ENCODE results near the gene GPR162.

GPR162 gene

GRCh38 chr12:6837370-6838060 is 15.9 kb downstream of the GPR162 start:
- no peak for DNase-seq

- DNase-seq, result no peak
Measured at GRCh38 chr12:6838854-6839253, 17.2 kb downstream of the GPR162 start.

- DNase-seq, result no peak
Measured at GRCh38 chr12:6839482-6840201, 18.0 kb downstream of the GPR162 start.

- no peak for DNase-seq
Measured at GRCh38 chr12:6840330-6840729, 18.7 kb downstream of the GPR162 start.

DNA sequence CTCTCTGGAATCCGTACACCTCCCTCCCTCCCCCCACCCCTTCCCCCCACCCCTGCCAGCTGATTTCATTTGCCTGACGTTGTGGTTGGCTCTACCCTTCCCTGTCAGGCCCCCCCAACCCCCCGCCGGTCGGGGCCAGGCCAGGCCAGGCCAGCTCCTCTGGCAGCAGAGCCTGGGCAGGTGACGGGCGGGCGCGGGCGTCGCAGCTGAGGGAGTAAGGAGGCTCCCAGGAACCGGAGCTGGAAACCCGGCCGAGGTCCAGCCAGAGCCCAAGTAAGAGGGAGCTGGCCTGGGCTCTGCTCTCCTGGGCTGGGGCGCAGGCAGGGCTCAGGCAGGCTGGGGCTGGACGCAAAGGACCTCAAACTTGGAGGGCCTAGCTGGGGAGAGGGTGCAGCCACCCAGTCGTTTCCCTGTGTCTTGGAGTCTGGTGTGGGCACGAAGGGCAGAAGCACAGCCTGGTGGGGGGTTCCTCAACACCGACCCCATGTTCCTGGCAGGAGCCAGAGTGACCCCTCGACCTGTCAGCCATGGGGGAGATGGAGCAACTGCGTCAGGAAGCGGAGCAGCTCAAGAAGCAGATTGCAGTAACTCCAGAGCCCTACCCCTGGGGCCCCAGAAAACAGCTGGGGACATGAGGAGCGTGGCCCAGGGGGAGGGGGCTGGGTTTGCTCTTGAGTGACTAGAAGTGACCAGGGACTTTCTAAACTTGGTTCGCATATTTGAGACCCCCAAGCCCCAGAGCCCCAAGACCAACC is 19.3 kb downstream of the GPR162 start, which contains the start of gene GNB3:
Gene GNB3, plus strand, starts transcription at position 165 of the 755 bp plus-strand sequence. Its CDS starts 363 bp downstream, at position 528.
- DNase-seq, result no peak

GRCh38 chr12:6842075-6842474 is 20.5 kb downstream of the GPR162 start:
- no peak for DNase-seq

DNA sequence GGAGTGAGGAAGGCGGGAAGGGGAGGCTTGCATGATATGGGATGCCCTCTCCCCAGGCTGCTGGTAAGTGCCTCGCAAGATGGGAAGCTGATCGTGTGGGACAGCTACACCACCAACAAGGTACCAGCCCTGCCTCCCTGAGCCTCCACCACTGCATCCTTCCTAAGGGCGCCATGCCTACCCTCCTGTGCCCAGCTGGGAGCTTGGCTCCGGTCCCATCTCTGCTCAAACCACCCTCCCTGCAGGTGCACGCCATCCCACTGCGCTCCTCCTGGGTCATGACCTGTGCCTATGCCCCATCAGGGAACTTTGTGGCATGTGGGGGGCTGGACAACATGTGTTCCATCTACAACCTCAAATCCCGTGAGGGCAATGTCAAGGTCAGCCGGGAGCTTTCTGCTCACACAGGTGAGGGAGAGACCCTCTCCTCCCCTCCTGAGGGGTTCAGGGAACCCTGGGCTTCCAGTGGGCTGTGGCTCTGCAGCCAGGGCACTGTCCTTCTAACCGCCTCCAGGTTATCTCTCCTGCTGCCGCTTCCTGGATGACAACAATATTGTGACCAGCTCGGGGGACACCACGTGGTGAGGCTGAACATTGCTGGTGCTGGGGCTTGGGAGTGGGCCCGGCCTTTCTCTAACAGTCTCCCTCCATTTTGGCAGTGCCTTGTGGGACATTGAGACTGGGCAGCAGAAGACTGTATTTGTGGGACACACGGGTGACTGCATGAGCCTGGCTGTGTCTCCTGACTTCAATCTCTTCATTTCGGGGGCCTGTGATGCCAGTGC is 21.7 kb downstream of the GPR162 start:
- DNase-seq, result no peak

DNA sequence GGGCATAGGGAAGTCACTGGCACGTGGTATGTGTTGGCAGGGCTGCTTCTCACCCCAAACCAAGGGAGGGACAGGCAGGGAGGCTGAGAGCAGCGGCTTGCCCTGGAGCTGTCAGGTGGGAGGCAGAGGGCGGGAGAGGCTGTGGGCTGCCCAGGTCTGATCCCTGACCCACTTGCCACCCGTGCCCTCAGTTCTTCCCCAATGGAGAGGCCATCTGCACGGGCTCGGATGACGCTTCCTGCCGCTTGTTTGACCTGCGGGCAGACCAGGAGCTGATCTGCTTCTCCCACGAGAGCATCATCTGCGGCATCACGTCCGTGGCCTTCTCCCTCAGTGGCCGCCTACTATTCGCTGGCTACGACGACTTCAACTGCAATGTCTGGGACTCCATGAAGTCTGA is 23.8 kb downstream of the GPR162 start:
- DNase-seq, result no peak

DNA sequence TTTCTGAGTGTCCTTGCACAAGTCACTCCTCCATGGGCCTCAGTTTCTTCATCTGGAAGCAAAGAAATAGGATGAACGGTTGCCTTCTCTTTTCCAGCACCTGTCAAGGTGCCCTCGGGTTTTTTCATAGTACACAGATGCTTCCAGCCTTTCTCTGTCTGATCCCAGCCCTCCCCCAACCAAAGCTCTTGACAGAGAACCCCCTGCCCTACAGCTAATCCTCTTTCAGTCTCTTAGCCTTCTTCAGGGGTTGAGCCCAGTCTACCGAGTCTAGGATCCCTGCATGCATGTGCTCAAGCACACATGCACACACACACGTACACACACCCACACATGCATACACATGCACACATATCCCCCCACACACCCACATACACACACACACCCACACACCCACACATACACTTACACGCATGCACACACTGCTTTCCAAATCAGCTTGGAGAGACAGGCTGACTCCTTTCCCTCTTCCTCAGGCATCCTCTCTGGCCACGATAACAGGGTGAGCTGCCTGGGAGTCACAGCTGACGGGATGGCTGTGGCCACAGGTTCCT is 24.8 kb downstream of the GPR162 start:
- DNase-seq, result no peak

DNA sequence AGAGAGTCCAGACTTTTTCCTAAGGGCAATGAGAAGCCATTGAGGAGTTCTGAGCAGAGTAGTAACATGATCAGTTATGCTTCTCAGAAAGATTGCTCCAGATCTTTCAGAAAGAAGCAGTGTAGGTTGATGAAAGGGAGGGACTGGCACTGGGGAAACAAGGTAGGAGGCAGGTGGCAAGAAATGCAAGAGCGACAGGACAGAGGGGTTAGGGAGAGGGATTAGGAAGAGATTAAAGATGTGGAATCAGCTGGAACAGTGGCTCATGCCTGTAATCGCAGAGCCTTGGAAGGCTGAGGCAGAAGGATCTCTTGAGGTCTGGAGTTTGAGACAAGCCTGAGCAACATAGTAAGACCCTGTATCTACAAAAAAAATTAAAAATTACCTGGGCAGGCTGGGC is 26.1 kb downstream of the GPR162 start:
- no peak for DNase-seq

GRCh38 chr12:6849427-6849826 is 27.8 kb downstream of the GPR162 start:
- DNase-seq, result no peak

DNA sequence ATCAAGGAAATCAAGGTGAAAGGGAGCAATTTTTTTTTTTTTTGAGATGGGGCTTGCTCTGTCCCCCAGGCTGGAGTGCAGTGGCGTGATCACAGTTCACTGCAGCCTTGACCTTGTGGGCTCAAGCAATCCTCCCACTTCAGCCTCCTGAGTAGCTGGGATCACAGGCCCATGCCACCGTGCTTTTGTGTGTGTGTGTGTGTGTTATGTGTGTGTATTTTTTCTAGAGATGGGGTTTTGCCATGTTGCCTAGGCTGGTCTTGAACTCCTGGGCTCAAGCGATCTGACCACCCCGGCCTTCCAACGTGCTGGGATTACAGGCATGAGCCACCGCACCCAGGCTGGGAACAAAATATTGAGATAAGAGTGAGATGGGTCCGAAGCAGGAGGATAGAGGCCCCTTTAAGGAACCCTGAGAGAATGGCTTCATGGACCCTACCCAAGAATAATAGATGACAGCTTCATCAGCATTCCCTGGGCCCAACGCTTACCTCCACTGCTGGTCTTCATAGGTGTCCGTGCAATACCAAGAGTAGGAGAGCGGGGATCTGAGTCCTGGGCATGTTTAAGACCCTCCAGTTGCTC is 28.4 kb downstream of the GPR162 start:
- DNase-seq, result no peak

DNA sequence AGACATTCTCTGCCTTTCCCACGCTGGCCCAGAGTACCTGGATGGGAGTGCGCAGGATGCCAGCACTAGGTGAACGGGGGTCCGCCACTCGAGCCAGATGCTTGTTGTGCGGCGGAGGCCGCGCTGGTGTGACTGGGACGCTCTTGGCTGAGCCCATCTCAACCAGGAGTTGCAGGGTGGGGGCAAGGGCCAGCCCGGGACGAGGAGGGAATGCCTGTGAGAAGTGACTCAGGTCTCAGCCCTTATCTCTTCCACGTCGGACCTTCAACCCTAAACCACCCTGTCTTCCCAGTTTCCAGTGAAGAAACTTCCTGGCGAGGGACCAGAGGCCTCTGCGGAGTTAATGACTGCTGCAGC is 29.2 kb downstream of the GPR162 start:
- no peak for DNase-seq

- DNase-seq, result peak; percentile 95
Measured at GRCh38 chr12:6851153-6851920, 29.7 kb downstream of the GPR162 start, which contains the start of gene CDCA3. Gene CDCA3 (minus strand): TSS chr12:6851286. CDS start chr12:6850952, 334 bp downstream.

DNA sequence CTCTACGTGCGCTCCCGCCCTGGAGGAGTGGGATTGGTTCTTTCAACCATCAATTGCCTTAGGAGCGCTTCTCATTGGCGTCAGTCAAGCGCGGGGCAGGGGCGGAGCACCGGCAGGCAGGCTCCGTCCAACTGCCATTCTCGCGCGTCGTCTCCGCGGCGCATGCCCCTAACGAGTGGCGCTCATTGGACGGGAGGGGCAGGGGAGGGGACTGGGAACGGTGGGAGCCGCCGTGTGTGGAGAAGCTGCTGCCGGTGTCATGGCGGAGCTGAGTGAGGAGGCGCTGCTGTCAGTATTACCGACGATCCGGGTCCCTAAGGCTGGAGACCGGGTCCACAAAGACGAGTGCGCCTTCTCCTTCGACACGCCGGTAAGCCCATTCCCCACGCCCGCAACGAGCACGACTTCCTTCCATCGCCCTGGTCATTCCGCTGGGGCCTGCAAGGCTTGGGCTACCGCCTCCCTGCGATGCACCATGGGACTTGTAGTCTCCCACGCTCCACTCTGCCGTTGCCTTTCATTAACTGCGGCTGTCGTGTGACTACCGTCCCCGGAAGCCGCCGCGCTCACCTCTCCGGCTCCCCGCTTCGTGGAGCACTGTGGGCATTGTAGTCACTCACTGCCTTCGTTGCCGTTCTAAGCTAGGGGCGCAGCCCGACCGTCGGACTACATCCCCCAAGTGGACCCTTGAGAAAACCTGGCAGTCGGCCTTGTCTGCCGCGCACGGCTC is 30.5 kb downstream of the GPR162 start, which contains the start of gene USP5:
Gene USP5, plus strand, starts transcription at position 230 of the 730 bp plus-strand sequence. Its CDS starts 30 bp downstream, at position 260.
- DNase-seq, result peak; percentile 98

DNA sequence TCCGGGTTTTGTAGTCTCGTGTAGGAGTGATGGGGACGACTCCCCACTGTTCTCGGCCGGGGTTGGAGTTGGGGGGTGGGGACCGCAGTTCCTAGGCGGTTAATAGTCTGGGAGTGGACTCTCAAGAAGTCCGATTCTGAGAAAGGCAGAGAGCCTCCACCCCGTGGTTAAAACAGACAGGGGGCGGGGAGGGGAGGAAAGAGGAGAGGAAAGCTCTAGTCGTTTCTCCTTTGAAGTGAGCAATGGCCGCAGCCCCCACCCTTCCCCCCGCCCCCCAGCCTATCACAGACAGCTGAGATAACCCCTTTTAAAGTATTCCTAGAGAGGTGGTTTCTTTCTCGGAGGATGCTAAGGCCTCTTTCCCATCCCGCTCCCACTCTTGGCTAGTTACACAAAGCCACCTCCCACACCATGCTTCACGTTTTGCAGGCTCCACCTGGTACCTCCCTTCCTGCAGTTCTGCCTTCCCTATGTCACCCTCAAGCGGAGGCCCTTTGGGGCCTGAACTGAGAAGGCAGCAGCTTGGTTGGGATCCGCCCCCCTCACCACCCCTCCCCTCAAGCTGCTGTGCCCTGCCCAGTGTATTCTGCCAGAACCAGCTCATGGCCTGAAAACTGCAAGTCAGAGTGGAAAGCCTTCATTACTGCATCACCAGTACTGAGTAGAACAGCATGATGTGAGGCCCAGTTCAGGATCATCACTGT is 31.2 kb downstream of the GPR162 start:
- DNase-seq, result peak; percentile 79 to 87

DNA sequence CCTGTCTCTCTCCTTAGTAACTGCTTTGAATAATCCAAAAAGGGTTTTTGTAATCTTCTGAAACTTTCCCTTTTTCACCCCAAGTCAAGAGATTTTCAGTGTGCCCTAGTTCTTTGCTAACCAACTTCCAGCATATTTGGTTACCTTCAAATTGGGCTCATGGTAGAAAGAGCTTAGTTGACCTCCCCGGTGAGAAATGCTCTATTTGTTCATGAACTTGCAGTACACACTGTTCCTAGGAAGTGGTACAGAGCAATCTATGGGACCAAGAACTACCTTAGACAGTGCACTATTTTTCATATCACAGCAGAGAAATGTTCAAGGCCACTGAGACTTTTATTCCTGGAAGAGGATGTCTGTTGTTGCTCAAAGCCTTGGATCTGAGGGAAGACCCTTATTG is 32.0 kb downstream of the GPR162 start:
- no peak for DNase-seq

DNA sequence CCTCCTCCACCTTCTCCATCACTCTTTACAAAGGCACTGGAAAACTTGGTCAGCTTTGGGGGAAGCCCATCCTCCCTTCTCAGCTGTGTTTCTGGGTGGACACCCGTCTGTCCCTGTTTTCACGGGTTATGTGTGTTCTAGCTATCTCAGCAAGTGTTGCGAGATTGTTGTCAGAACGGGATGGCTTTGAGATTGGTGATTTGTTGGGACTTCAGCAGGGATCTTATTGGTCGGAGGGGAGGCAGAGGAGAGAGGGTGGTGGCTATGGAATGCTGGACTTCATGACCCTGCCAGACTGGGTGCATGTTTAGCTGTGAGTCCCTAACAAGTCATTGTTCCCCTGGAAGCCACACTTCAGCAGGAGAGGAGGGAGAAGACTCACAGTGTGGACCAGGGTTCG is 32.4 kb downstream of the GPR162 start:
- DNase-seq, result no peak

GRCh38 chr12:6855322-6855721 is 33.7 kb downstream of the GPR162 start:
- DNase-seq, result no peak

GRCh38 chr12:6858799-6859198 is 37.2 kb downstream of the GPR162 start:
- no peak for DNase-seq

All from activated T-cell treated with anti-CD3 and anti-CD28 coated beads, Interleukin-2, amount 50 U/mL, for 48 hours (primary cell).